Mucosa of rectum (tissue), 2 donors: ENCODE data around the gene ASTN2.

Source experiments
- H3K27ac ChIP-seq, 2 donors: one replicate each; pipeline ENCODE4 v1.7.0; 2013; ENCODE audit warnings: inconsistent platforms in 2 of 2, low read depth in 2 of 2, low read length in 2 of 2
- H3K27me3 ChIP-seq, 2 donors: one replicate each; pipeline ENCODE4 v1.7.0; 2013; ENCODE audit warnings: low read length in 2 of 2; ENCODE audit not compliant: control insufficient read depth in 2 of 2, insufficient read depth in 2 of 2
- H3K36me3 ChIP-seq, 2 donors: one replicate each; pipeline ENCODE4 v1.7.0; 2013; ENCODE audit warnings: low read length in 2 of 2; ENCODE audit not compliant: control insufficient read depth in 2 of 2, insufficient read depth in 2 of 2
- H3K4me1 ChIP-seq, 2 donors: one replicate each; pipeline ENCODE4 v1.7.0; 2013; ENCODE audit warnings: low read length in 2 of 2, mild to moderate bottlenecking in 1 of 2; ENCODE audit not compliant: control insufficient read depth in 2 of 2, insufficient read depth in 2 of 2
- H3K4me3 ChIP-seq, 2 donors: one replicate each; pipeline ENCODE4 v1.7.0; 2013; ENCODE audit warnings: low read length in 2 of 2
- H3K9ac ChIP-seq, 2 donors: one replicate each; pipeline ENCODE4 v1.7.0; 2013; ENCODE audit warnings: low read length in 2 of 2, low read depth in 1 of 2, mild to moderate bottlenecking in 1 of 2
- H3K9me3 ChIP-seq, 2 donors: one replicate each; pipeline ENCODE4 v1.7.0; 2013; ENCODE audit warnings: low read length in 2 of 2; ENCODE audit not compliant: control insufficient read depth in 2 of 2
- donor health status: healthy.
- donor health status: Normal muscosa, but diverticular disease.

The ASTN2 gene

DNA sequence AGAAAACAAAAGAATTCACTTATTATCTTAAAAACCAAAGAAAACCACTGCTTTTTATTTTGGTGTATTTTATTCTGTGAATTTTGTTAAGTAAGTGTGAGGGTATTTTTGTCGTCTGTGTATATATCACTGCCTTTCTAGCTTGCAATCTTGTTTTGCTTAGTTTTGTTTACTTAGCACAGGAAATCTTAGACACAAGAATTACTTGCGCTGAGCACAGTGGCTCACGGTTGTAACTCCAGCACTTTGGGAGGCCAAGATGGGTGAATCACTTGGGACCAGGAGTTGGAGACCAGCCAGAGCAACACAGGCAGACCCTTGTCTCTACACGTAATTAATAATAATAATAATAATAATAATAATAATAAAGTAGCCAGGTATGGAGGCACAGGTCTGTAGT lies 1030.9 kb downstream of the ASTN2 start:
- H3K9me3 ChIP-seq: no peaks in the 10 kb centered on the region
- H3K27me3 ChIP-seq: no peaks in the 10 kb centered on the region
- no peak overlapping the region for H3K9ac ChIP-seq
- no peak overlapping the region for H3K27ac ChIP-seq
- H3K4me3 ChIP-seq: no peak overlapping the region
- H3K36me3 ChIP-seq: no peaks in the 10 kb centered on the region
- no peaks in the 10 kb centered on the region for H3K4me1 ChIP-seq

- no peak overlapping the region for H3K9ac ChIP-seq
- no peaks in the 10 kb centered on the region for H3K4me1 ChIP-seq
- H3K27ac ChIP-seq: no peak overlapping the region
- H3K36me3 ChIP-seq: no peaks in the 10 kb centered on the region
- H3K9me3 ChIP-seq: no peaks in the 10 kb centered on the region
- H3K27me3 ChIP-seq: no peaks in the 10 kb centered on the region
- no peak overlapping the region for H3K4me3 ChIP-seq
Measured at GRCh38 chr9:116383133-116383532, 1031.7 kb downstream of the ASTN2 start.

DNA sequence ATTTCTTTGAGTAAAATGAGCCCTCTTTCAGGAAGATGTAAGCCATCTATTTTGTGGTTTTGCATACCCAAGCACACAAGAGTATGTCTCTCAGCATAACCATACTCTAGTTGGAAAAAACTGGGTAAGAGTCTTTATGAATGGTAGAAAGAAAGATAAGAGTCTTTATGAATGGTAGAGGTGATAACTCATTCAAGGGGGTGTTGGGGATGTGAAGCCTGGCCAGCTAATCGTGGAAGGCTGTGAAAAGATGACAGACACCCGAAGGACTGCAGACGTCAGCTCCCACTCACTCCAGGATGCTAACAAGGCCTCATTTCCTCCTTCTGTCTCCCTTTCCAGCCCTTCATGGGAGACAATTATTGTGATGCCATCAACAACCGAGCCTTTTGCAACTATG lies 1032.8 kb downstream of the ASTN2 start:
- no peaks in the 10 kb centered on the region for H3K9me3 ChIP-seq
- no peak overlapping the region for H3K4me3 ChIP-seq
- no peaks in the 10 kb centered on the region for H3K27me3 ChIP-seq
- H3K27ac ChIP-seq: no peak overlapping the region
- H3K36me3 ChIP-seq: no peaks in the 10 kb centered on the region
- no peak overlapping the region for H3K9ac ChIP-seq
- H3K4me1 ChIP-seq: no peaks in the 10 kb centered on the region

DNA sequence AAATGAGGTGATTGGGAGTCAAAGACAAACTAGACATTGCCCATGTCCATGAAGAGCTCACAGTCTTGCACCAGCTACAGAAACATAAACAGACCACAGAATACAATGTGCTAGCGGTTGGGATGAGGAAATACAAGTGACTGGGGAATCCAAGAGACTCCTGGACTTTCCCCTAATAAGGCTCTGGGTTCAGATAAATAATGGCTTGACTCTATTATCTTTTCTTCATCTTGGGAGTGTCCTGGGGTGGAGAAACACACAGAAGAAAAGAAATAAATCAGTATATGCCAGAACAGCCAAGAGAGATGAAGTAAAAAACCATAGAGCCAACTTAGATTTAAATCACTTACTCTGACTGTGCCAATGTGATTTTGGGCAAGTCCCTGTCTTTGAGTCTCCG lies 1033.5 kb downstream of the ASTN2 start:
- Histone ChIP-seq H3K27me3 (no peaks in the 10 kb centered on the region), H3K4me3 (no peak overlapping the region), H3K27ac (no peak overlapping the region), H3K9me3 (no peaks in the 10 kb centered on the region), H3K4me1 (no peaks in the 10 kb centered on the region), H3K36me3 (no peaks in the 10 kb centered on the region), H3K9ac (no peak overlapping the region)

DNA sequence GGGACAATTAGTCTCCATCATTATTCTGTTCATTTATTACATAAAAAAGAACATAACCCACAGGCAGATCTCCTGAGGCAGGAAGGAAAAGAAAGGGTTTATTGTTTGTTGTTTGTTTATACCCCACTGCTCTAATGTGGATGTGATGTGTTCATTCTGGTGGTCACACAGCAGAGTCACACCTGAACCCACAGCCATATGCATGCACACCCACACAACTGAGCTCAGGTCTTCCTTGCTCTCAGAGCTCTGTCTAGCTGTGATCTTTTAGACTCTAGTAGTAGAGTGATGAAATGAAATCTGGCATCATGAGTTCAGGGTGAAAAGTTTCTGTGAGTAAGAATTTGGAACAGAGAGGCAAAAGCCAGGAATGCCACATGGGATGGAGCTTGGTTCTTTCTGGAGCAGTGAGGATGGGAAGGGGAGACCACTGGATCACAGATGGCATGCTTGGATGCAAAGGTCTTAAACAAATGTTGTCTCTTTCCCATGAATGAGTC lies 1034.3 kb downstream of the ASTN2 start:
- H3K4me3 ChIP-seq: no peak overlapping the region
- H3K4me1 ChIP-seq: no peaks in the 10 kb centered on the region
- H3K36me3 ChIP-seq: no peaks in the 10 kb centered on the region
- no peak overlapping the region for H3K9ac ChIP-seq
- no peak overlapping the region for H3K27ac ChIP-seq
- H3K27me3 ChIP-seq: no peaks in the 10 kb centered on the region
- no peaks in the 10 kb centered on the region for H3K9me3 ChIP-seq

- H3K27ac ChIP-seq: no peak overlapping the region
- no peaks in the 10 kb centered on the region for H3K27me3 ChIP-seq
- H3K36me3 ChIP-seq: no peaks in the 10 kb centered on the region
- H3K4me1 ChIP-seq: no peaks in the 10 kb centered on the region
- H3K9me3 ChIP-seq: no peaks in the 10 kb centered on the region
- no peak overlapping the region for H3K9ac ChIP-seq
- H3K4me3 ChIP-seq: no peak overlapping the region
Measured at GRCh38 chr9:116379821-116380220, 1035.0 kb downstream of the ASTN2 start.

DNA sequence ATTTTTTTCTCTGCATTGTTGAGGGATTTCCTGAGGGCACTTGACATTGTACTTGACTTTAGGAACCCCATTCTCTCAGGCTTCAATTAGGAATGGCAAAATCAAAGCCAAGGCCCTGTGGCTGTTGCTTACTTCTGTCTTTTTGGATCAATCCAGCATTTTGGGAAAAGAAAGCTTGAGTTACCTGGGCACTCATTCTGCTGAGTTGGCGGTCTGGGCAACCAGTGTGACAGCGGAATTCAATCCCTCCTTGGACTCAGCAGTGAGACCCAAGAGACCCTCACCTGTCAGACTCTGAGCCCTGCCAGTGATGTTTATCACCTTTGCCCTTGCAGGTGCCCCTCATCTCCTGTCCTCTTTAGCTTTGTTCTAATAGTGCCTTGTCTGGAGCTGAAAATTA lies 1036.0 kb downstream of the ASTN2 start:
- H3K36me3 ChIP-seq: no peaks in the 10 kb centered on the region
- H3K27ac ChIP-seq: no peak overlapping the region
- H3K4me3 ChIP-seq: no peak overlapping the region
- no peaks in the 10 kb centered on the region for H3K27me3 ChIP-seq
- no peak overlapping the region for H3K9ac ChIP-seq
- no peaks in the 10 kb centered on the region for H3K4me1 ChIP-seq
- no peaks in the 10 kb centered on the region for H3K9me3 ChIP-seq

DNA sequence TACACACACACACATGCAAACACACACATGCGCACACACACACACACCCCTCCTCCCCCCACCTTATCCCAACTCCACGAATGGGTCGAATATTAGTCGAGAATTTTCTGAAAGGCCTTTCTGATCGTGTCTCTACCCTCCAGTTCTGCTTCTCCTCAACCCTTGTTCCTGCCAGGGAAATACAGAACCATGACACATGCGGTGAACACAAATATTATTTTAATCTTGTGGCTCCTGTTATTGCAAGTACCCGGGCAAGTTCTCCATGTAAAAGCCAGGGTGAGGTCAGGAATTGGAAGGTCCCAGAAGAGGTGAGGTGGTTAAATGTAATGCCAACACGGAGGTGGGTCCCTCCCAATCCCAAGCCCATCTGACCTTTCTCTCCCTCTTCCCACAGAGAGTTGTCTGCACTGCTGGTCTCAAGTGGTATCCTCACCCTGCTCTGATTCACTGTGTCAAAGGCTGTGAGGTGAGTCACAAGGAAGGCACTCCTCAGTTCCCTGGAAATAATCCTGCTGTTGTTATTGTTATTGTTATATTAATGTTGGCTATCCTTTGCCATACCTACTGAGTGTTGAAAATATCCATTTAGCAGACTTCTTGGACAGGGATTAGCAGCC lies 1037.6 kb downstream of the ASTN2 start:
- Histone ChIP-seq H3K4me3 (no peak overlapping the region), H3K27ac (no peak overlapping the region), H3K27me3 (no peaks in the 10 kb centered on the region), H3K4me1 (no peaks in the 10 kb centered on the region), H3K9ac (no peak overlapping the region), H3K36me3 (no peaks in the 10 kb centered on the region), H3K9me3 (no peaks in the 10 kb centered on the region)
